GM04503 (cell line): Measurements from ENCODE around the gene STPG1.

Experiments
- DNase-seq: peaks from one replicate; pipeline ENCODE4 v3.0.0-alpha.2; 2012; ENCODE audit warnings: low read depth

Gene STPG1

GRCh38 chr1:24426744-24427544 lies 13.4 kb upstream of the STPG1 start:
- DNase-seq: no peak

- no peak for DNase-seq
Observed at GRCh38 chr1:24425922-24426321, 12.3 kb upstream of the STPG1 start.

GRCh38 chr1:24425441-24425840 lies 11.9 kb upstream of the STPG1 start:
- no peak for DNase-seq

- no peak for DNase-seq
Observed at GRCh38 chr1:24424990-24425389, 11.4 kb upstream of the STPG1 start.

- DNase-seq: no peak
Observed at GRCh38 chr1:24424207-24424606, 10.6 kb upstream of the STPG1 start.

GRCh38 chr1:24421502-24421901 lies 7.9 kb upstream of the STPG1 start:
- DNase-seq: no peak

- no peak for DNase-seq
Observed at GRCh38 chr1:24420547-24420946, 7.0 kb upstream of the STPG1 start.

GRCh38 chr1:24418898-24419628 lies 5.5 kb upstream of the STPG1 start:
- DNase-seq: no peak

GRCh38 chr1:24417681-24418080 lies 4.1 kb upstream of the STPG1 start:
- no peak for DNase-seq

GRCh38 chr1:24416666-24417391 lies 3.2 kb upstream of the STPG1 start:
- peak; percentile 96 for DNase-seq

- DNase-seq: no peak
Observed at GRCh38 chr1:24415910-24416665, 2.5 kb upstream of the STPG1 start.

GRCh38 chr1:24415334-24415909 lies 1.8 kb upstream of the STPG1 start, which contains the start of gene NIPAL3:
Gene NIPAL3, plus strand, starts transcription at chr1:24415802. Its CDS starts 3,746 bp downstream, at chr1:24419548.
- DNase-seq: peak; percentile 96

GRCh38 chr1:24414775-24415333 lies 1.3 kb upstream of the STPG1 start:
- no peak for DNase-seq

- DNase-seq: no peak
Observed at GRCh38 chr1:24412408-24412807, 1.2 kb downstream of the STPG1 start.

GRCh38 chr1:24411963-24412362 lies 1.6 kb downstream of the STPG1 start:
- DNase-seq: no peak

GRCh38 chr1:24410750-24411149 lies 2.8 kb downstream of the STPG1 start:
- no peak for DNase-seq

GRCh38 chr1:24409535-24409934 lies 4.0 kb downstream of the STPG1 start:
- no peak for DNase-seq

- no peak for DNase-seq
Observed at GRCh38 chr1:24406788-24407187, 6.8 kb downstream of the STPG1 start.

GRCh38 chr1:24403806-24404205 lies 9.8 kb downstream of the STPG1 start:
- no peak for DNase-seq

- DNase-seq: no peak
Observed at GRCh38 chr1:24400065-24400464, 13.5 kb downstream of the STPG1 start.

GRCh38 chr1:24393892-24394291 lies 19.7 kb downstream of the STPG1 start:
- no peak for DNase-seq
